HL-60 (cell line): ENCODE measurements around the gene PRR12.

Experiments used
- CTCF ChIP-seq: IDR thresholded peaks from one replicate; pipeline ENCODE4 v1.5.1; 2011; ENCODE audit warnings: low read length, control low read depth, inconsistent platforms; ENCODE audit not compliant: insufficient read depth
- REST ChIP-seq: IDR thresholded peaks from 2 replicates; pipeline ENCODE4 v1.6.1; 2012; ENCODE audit warnings: low read depth; ENCODE audit not compliant: insufficient replicate concordance

DNA sequence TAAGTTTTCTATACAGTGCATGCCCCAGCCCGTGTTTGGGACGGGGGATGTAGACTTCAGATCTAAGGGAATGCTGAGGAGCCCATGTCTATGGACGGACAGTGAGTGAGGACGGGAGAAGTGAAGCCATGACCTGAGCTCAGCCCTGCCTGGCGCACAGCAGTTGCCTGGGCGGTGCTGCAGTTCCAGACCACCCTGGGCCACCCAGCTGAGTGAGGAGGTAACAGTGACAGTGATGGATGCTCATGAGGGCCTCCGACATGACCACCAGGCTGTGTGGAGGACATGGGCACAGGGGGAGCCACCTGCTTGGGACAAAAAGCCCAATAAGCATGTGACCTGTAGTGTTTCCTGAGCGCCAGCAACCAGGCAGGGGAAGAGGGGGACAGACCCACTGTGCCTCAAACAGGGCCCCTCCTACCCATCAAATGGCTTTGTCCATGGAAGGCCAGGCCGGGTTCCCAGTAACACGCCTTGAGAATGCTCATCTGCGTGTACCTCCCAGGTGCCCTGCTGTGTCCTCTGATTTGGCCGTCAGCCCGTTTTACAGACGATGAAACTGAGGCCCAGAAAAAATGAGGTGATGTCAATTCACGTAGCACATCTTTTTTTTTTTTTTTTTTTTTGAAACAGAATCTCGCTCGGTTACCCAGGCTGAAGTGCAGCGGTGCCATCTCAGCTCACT, 33.2 kb upstream of the PRR12 start:
- TF ChIP-seq CTCF (no peak), REST (no peak)
